ENCODE measurements around the gene TLE5.
A peak's percentile ranks its signal among the peaks of the same experiment; 100 is the strongest.

TLE5 gene

DNA sequence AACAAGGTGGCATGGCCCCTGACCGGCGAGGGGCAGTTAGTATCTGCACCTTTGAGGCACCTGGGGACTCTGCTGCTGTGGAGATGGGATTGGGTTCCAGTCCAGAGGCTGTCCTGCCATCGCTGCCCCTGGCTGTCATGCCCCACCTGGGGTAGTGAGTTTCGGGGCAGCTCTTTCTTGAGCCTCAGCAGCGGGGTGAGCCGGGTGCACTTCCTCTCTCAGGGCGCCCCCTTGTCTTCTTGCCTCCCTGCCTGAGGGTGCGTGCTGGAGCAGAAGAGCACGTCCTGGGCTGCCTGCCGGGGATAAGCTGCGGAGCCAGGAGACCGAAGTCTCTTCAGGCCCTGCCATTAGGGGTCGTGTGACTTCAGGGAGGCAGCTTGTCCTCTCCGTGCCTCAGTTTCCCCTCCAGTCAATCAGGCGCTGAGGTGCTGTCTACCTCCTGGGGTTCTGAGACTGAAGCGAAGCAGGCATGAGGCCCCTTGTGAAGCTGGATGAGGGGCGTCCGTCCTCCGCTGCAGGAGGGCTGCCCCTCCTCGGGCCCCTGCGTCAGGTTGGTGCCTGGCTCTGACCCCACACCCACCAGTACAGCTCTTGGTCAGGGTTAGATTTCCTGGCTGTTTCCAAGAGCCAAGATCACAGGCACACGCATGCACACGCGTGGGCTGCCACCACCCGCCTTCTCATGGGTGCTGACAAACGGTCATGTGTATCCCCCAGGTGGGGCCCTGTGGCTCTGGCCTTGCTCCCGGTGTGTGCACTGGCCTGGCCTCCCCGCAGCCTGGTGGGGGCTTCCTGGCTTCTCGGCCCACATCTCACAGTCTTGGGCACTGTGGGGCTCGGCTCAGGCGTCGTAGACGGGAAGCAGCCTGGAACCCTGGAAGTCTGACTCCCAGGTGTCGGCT, 40.2 kb upstream of the TLE5 start:
- Histone ChIP-seq H3K27ac (ENCODE audit: insufficient read depth, low read length, poor library complexity, severe bottlenecking) (no peak overlapping the region), H3K4me3 (ENCODE audit: insufficient read depth, low read depth, low read length, poor library complexity, severe bottlenecking) (no peak overlapping the region), H3K4me1 (ENCODE audit: control insufficient read depth, insufficient read depth, low read length, poor library complexity, severe bottlenecking) (peaks cover 13% of the 10 kb centered on the region), H3K36me3 (ENCODE audit: control insufficient read depth, insufficient read depth, low read length) (no peaks in the 10 kb centered on the region), H3K27me3 (replicated peaks; ENCODE audit: control insufficient read depth, insufficient read depth, low read length, poor library complexity, severe bottlenecking) (no peaks in the 10 kb centered on the region), H3K9me3 (ENCODE audit: control insufficient read depth, low read length) (no peaks in the 10 kb centered on the region)
- no peak for DNase-seq

GRCh38 chr19:3100747-3101730, 38.7 kb upstream of the TLE5 start:
- no peak for DNase-seq
- H3K4me1 ChIP-seq (ENCODE audit: control insufficient read depth, insufficient read depth, low read length, poor library complexity, severe bottlenecking), result peaks cover 15% of the 10 kb centered on the region
- no peaks in the 10 kb centered on the region for H3K36me3 ChIP-seq (ENCODE audit: control insufficient read depth, insufficient read depth, low read length)
- no peak overlapping the region for H3K4me3 ChIP-seq (ENCODE audit: insufficient read depth, low read depth, low read length, poor library complexity, severe bottlenecking)
- no peak overlapping the region for H3K27ac ChIP-seq (ENCODE audit: insufficient read depth, low read length, poor library complexity, severe bottlenecking)
- H3K27me3 ChIP-seq (replicated peaks; ENCODE audit: control insufficient read depth, insufficient read depth, low read length, poor library complexity, severe bottlenecking), result peaks cover 6% of the 10 kb centered on the region
- no peaks in the 10 kb centered on the region for H3K9me3 ChIP-seq (ENCODE audit: control insufficient read depth, low read length)

DNA sequence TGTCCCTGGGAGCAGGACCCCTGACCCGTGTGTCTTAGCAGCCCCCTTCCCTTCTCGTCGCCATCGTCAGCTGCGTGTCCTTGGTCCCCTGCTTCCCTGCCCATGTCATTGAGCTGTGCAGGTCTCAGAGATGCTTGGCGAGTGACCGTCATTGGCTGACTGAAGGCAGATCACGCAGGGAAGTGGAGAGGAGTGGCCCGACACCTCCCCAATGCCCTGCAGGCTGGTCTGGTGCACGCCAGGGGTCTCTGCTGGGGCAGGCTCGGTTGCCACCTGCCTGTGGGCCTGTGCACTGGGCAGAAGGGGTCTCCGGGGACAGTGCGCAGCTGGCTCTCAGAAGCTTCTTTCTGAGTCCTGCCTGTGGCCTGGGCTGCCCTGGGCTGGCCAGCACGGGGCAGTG, 38.0 kb upstream of the TLE5 start:
- DNase-seq, result no peak
- Histone ChIP-seq H3K27me3 (replicated peaks; ENCODE audit: control insufficient read depth, insufficient read depth, low read length, poor library complexity, severe bottlenecking) (peaks cover 9% of the 10 kb centered on the region), H3K9me3 (ENCODE audit: control insufficient read depth, low read length) (no peaks in the 10 kb centered on the region), H3K4me1 (ENCODE audit: control insufficient read depth, insufficient read depth, low read length, poor library complexity, severe bottlenecking) (peaks cover 22% of the 10 kb centered on the region), H3K36me3 (ENCODE audit: control insufficient read depth, insufficient read depth, low read length) (no peaks in the 10 kb centered on the region), H3K27ac (ENCODE audit: insufficient read depth, low read length, poor library complexity, severe bottlenecking) (no peak overlapping the region), H3K4me3 (ENCODE audit: insufficient read depth, low read depth, low read length, poor library complexity, severe bottlenecking) (no peak overlapping the region)

DNA sequence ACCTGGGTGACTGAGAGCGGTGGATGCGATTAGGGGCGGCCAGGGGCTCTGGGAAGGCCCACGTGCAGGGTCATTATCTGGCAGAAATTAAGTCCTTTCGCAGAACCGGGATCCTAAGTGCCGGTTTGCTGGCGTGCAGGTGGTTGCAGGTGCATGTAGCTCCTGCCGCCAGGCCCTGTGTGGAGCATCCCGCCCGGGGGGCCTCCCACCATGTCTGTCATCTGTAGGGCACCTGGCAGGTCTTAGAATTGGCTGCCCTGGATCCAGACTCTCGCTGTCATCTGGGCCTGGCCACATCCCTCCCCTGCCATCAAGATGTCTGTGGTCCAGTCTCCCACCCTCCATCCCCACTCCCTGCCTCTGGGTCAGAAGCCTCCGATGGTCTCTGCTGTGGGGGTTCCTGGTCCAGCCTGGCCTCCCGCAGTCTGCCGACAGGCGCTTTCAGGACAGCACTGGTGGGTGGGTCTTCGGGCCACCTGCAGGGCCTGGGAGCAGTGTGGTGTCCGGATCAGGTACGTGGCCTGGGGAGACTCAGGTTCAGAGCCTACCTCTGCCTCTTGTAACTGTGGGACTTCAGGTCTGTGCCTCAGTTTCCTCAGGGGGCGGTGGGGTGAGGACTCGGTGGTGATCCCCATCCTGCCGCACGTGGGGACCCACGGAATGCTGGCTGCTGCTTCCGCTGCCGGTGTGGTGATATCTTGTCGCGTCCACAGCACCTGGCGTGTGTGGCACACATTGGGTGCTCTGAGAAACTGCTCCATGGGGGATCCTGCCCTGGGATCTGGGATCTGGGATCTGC, 37.3 kb upstream of the TLE5 start:
- Histone ChIP-seq H3K9me3 (ENCODE audit: control insufficient read depth, low read length) (no peaks in the 10 kb centered on the region), H3K4me1 (ENCODE audit: control insufficient read depth, insufficient read depth, low read length, poor library complexity, severe bottlenecking) (peaks cover 30% of the 10 kb centered on the region), H3K27ac (ENCODE audit: insufficient read depth, low read length, poor library complexity, severe bottlenecking) (no peak overlapping the region), H3K4me3 (ENCODE audit: insufficient read depth, low read depth, low read length, poor library complexity, severe bottlenecking) (peak overlapping the region; percentile 27), H3K27me3 (replicated peaks; ENCODE audit: control insufficient read depth, insufficient read depth, low read length, poor library complexity, severe bottlenecking) (peaks cover 16% of the 10 kb centered on the region), H3K36me3 (ENCODE audit: control insufficient read depth, insufficient read depth, low read length) (no peaks in the 10 kb centered on the region)
- DNase-seq, result no peak

GRCh38 chr19:3098515-3099346, 36.4 kb upstream of the TLE5 start:
- peaks cover 16% of the 10 kb centered on the region for H3K27me3 ChIP-seq (replicated peaks; ENCODE audit: control insufficient read depth, insufficient read depth, low read length, poor library complexity, severe bottlenecking)
- peaks cover 30% of the 10 kb centered on the region for H3K4me1 ChIP-seq (ENCODE audit: control insufficient read depth, insufficient read depth, low read length, poor library complexity, severe bottlenecking)
- no peaks in the 10 kb centered on the region for H3K36me3 ChIP-seq (ENCODE audit: control insufficient read depth, insufficient read depth, low read length)
- no peak overlapping the region for H3K27ac ChIP-seq (ENCODE audit: insufficient read depth, low read length, poor library complexity, severe bottlenecking)
- no peak for DNase-seq
- peak overlapping the region; percentile 27 for H3K4me3 ChIP-seq (ENCODE audit: insufficient read depth, low read depth, low read length, poor library complexity, severe bottlenecking)
- H3K9me3 ChIP-seq (ENCODE audit: control insufficient read depth, low read length), result no peaks in the 10 kb centered on the region

- Histone ChIP-seq H3K9me3 (ENCODE audit: control insufficient read depth, low read length) (no peaks in the 10 kb centered on the region), H3K36me3 (ENCODE audit: control insufficient read depth, insufficient read depth, low read length) (no peaks in the 10 kb centered on the region), H3K4me1 (ENCODE audit: control insufficient read depth, insufficient read depth, low read length, poor library complexity, severe bottlenecking) (peaks cover 30% of the 10 kb centered on the region), H3K4me3 (ENCODE audit: insufficient read depth, low read depth, low read length, poor library complexity, severe bottlenecking) (no peak overlapping the region), H3K27me3 (replicated peaks; ENCODE audit: control insufficient read depth, insufficient read depth, low read length, poor library complexity, severe bottlenecking) (peaks cover 16% of the 10 kb centered on the region), H3K27ac (ENCODE audit: insufficient read depth, low read length, poor library complexity, severe bottlenecking) (no peak overlapping the region)
- DNase-seq, result no peak
Observed at GRCh38 chr19:3098141-3098514, 35.8 kb upstream of the TLE5 start.

GRCh38 chr19:3097442-3097871, 35.2 kb upstream of the TLE5 start:
- DNase-seq, result no peak
- Histone ChIP-seq H3K4me1 (ENCODE audit: control insufficient read depth, insufficient read depth, low read length, poor library complexity, severe bottlenecking) (peaks cover 30% of the 10 kb centered on the region), H3K36me3 (ENCODE audit: control insufficient read depth, insufficient read depth, low read length) (no peaks in the 10 kb centered on the region), H3K4me3 (ENCODE audit: insufficient read depth, low read depth, low read length, poor library complexity, severe bottlenecking) (no peak overlapping the region), H3K27me3 (replicated peaks; ENCODE audit: control insufficient read depth, insufficient read depth, low read length, poor library complexity, severe bottlenecking) (peaks cover 16% of the 10 kb centered on the region), H3K9me3 (ENCODE audit: control insufficient read depth, low read length) (no peaks in the 10 kb centered on the region), H3K27ac (ENCODE audit: insufficient read depth, low read length, poor library complexity, severe bottlenecking) (no peak overlapping the region)

DNA sequence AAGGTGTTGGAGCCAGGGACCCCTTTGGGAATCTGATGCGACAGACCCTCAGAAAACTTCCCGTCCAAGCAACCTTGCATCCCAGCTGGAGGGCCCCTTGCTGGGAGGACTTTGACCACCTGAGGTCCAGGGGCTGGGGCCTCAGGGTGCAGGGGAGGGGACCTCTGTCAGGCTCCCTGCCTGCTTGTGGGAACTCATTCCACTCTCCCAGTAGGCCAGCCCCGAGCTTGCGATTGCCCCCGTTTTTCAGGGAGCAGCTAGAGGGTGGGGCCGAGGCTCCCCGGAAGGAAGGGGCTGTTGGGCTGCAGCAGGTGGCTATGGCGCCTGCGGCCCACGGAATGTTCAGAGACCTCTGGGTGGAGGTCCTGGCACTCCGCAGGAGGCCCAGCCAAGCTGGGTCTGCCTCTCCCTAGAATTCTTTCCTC, 34.6 kb upstream of the TLE5 start:
- Histone ChIP-seq H3K27ac (ENCODE audit: insufficient read depth, low read length, poor library complexity, severe bottlenecking) (no peak overlapping the region), H3K27me3 (replicated peaks; ENCODE audit: control insufficient read depth, insufficient read depth, low read length, poor library complexity, severe bottlenecking) (peaks cover 16% of the 10 kb centered on the region)
- DNase-seq, result no peak

More for the DNA sequence above, 34.6 kb upstream of the TLE5 start:
- Histone ChIP-seq H3K4me1 (ENCODE audit: control insufficient read depth, insufficient read depth, low read length, poor library complexity, severe bottlenecking) (peaks cover 30% of the 10 kb centered on the region), H3K4me3 (ENCODE audit: insufficient read depth, low read depth, low read length, poor library complexity, severe bottlenecking) (no peak overlapping the region), H3K9me3 (ENCODE audit: control insufficient read depth, low read length) (no peaks in the 10 kb centered on the region), H3K36me3 (ENCODE audit: control insufficient read depth, insufficient read depth, low read length) (no peaks in the 10 kb centered on the region)
